Measurements from ENCODE around the gene SPTSSB. TPM values are rescaled to one million over a fixed set of nuclear protein-coding genes. Genes with fewer than 3 reads are reported as not detected.

Gene SPTSSB
- total RNA-seq, 5 donors from 2014 or later (not counting 1 experiment from before 2014, with no cell fraction given): 0.12 to 2.3 (median 0.56) TPM

DNA sequence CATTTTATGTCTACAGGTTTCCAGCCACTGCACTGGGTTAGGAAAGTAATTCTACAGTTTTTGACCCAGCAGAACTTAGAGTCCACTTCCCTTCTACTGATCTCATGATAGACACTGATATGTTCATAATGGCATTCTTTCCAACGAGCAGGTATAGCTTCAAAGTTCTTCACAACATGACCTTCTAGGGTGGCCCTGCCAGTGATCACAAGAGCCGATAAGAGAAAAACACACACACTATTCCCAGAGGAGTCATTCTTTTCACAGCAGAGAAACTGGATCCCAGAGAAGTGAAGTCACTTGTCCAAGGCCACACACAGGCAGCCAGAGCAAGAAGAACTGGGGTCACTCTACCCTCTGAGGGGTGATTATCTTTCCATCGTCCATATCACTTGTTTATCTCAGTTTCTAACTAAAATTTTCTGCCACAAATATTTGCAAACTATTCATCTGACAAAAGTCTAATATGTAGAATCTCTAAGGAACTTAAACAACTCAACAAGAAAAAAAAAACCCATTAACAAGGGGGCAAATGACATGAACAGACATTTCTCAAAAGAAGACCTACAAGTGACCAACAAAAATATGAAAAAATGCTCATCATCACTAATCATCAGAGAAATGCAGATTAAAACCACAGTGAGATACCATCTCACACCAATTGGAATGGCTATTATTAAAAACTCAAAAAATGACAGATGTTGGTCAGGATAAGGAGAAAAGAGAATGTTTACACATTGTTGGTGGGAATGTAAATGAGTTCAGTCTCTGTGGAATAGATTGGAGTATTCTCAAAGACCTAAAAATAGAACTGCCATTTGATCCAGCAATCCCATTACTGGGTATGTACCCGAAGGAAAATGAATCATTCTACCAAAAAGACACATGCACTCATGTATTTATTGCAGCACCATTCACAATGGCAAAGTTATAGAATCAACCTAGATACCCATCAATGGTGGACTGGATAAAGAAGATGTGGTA is 31.5 kb downstream of the SPTSSB start:
- Histone ChIP-seq H3K36me3 (ENCODE audit: control insufficient read depth in 2 of 2, extremely low read depth in 1 of 2, insufficient read depth in 1 of 2, low read length in 1 of 2) (no peaks in the 10 kb centered on the region), H3K27ac (ENCODE audit: low read length) (no peak overlapping the region), H3K9me3 (no peaks in the 10 kb centered on the region), H3K4me1 (ENCODE audit: control insufficient read depth in 1 of 2, extremely low read depth in 1 of 2, insufficient read depth in 2 of 2, low read length in 2 of 2) (no peaks in the 10 kb centered on the region), H3K27me3 (replicated peaks in 1 of 2; ENCODE audit: control insufficient read depth in 2 of 2, extremely low read depth in 1 of 2, insufficient read depth in 2 of 2, low read length in 1 of 2) (no peaks in the 10 kb centered on the region), H3K4me3 (ENCODE audit: control insufficient read depth in 1 of 2, extremely low read depth in 1 of 2, low read length in 1 of 2) (no peak overlapping the region)
- ChIA-PET POLR2A (no interaction called here), CTCF (no interaction called here)
- Mint-ChIP-seq H3K36me3 (no peaks in the 10 kb centered on the region), H3K4me3 (no peak overlapping the region), H3K27me3 (peaks cover 2 to 8% of the 10 kb centered on the region in 2 donors), H3K9me3 (no peaks in the 10 kb centered on the region), H3K27ac (no peak overlapping the region), H3K4me1 (peaks cover 0 to 2% (median 0%) of the 10 kb centered on the region in 3 donors)
- ATAC-seq (replicated peaks in 1 of 4): no peak
- 75% methylated on average over 1 of the region's 4 CpGs for WGBS (ENCODE audit: insufficient coverage)
- DNase-seq: no peak

GRCh38 chr3:161337311-161337710 is 34.0 kb downstream of the SPTSSB start:
- H3K27ac ChIP-seq (ENCODE audit: low read length): no peak overlapping the region
- CTCF ChIA-PET: interaction anchor here in 1 of 2 donors (0.9 kb wide), 1 partner anchor 779 kb away, joined by 3 read pairs; no protein-coding TSS in a partner anchor
- Mint-ChIP-seq H3K27ac (no peak overlapping the region), H3K36me3 (no peaks in the 10 kb centered on the region), H3K4me1 (peaks cover 0 to 5% (median 2%) of the 10 kb centered on the region in 3 donors), H3K27me3 (peaks cover 7 to 11% of the 10 kb centered on the region in 2 donors), H3K4me3 (no peak overlapping the region), H3K9me3 (no peaks in the 10 kb centered on the region)
- POLR2A ChIA-PET: no interaction called here
- no peaks in the 10 kb centered on the region for H3K36me3 ChIP-seq (ENCODE audit: control insufficient read depth in 2 of 2, extremely low read depth in 1 of 2, insufficient read depth in 1 of 2, low read length in 1 of 2)
- H3K4me3 ChIP-seq (ENCODE audit: control insufficient read depth in 1 of 2, extremely low read depth in 1 of 2, low read length in 1 of 2): no peak overlapping the region
- no peaks in the 10 kb centered on the region for H3K27me3 ChIP-seq (replicated peaks in 1 of 2; ENCODE audit: control insufficient read depth in 2 of 2, extremely low read depth in 1 of 2, insufficient read depth in 2 of 2, low read length in 1 of 2)
- DNase-seq (no peak), ATAC-seq (replicated peaks in 1 of 4) (no peak)
- H3K9me3 ChIP-seq: no peaks in the 10 kb centered on the region
- no peaks in the 10 kb centered on the region for H3K4me1 ChIP-seq (ENCODE audit: control insufficient read depth in 1 of 2, extremely low read depth in 1 of 2, insufficient read depth in 2 of 2, low read length in 2 of 2)

GRCh38 chr3:161336661-161337060 is 34.7 kb downstream of the SPTSSB start:
- no peak overlapping the region for H3K27ac ChIP-seq (ENCODE audit: low read length)
- H3K4me1 Mint-ChIP-seq: peaks cover 0 to 5% (median 2%) of the 10 kb centered on the region in 3 donors
- no peaks in the 10 kb centered on the region for H3K36me3 Mint-ChIP-seq
- H3K9me3 ChIP-seq: no peaks in the 10 kb centered on the region
- CTCF ChIA-PET: no interaction called here
- no peak for ATAC-seq (replicated peaks in 1 of 4)
- 92% methylated on average over 2 of the region's 2 CpGs for WGBS (ENCODE audit: insufficient coverage)
- DNase-seq: no peak
- no peaks in the 10 kb centered on the region for H3K36me3 ChIP-seq (ENCODE audit: control insufficient read depth in 2 of 2, extremely low read depth in 1 of 2, insufficient read depth in 1 of 2, low read length in 1 of 2)
- H3K4me3 Mint-ChIP-seq: no peak overlapping the region
- no peaks in the 10 kb centered on the region for H3K9me3 Mint-ChIP-seq
- no peak overlapping the region for H3K4me3 ChIP-seq (ENCODE audit: control insufficient read depth in 1 of 2, extremely low read depth in 1 of 2, low read length in 1 of 2)
- no peaks in the 10 kb centered on the region for H3K4me1 ChIP-seq (ENCODE audit: control insufficient read depth in 1 of 2, extremely low read depth in 1 of 2, insufficient read depth in 2 of 2, low read length in 2 of 2)
- POLR2A ChIA-PET: no interaction called here
- H3K27me3 ChIP-seq (replicated peaks in 1 of 2; ENCODE audit: control insufficient read depth in 2 of 2, extremely low read depth in 1 of 2, insufficient read depth in 2 of 2, low read length in 1 of 2): no peaks in the 10 kb centered on the region
- H3K27me3 Mint-ChIP-seq: peaks cover 7 to 11% of the 10 kb centered on the region in 2 donors
- H3K27ac Mint-ChIP-seq: no peak overlapping the region

DNA sequence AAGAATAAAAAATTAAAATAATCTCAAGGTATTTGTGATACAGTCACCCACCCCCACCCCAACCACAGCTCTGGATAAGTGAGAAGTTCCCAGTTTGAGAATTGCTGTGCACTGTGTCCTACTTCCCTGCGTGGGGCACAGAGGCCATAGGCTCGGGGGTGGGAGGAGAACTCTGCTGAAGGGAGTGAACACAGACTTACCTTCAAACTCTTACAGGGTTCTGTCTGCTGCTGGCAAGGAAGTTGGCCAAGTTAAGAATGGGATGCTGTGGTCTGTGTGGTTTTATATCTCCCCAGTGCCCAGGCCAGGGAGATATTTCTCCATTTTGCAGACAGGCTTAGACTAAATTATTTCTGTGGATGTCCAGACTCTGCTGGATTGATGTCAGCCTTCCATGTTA is 37.6 kb downstream of the SPTSSB start:
- ChIA-PET CTCF (no interaction called here), POLR2A (no interaction called here)
- Mint-ChIP-seq H3K36me3 (no peaks in the 10 kb centered on the region), H3K27me3 (peaks cover 16 to 23% of the 10 kb centered on the region in 2 donors), H3K27ac (no peak overlapping the region), H3K4me3 (no peak overlapping the region), H3K9me3 (no peaks in the 10 kb centered on the region), H3K4me1 (peaks cover 0 to 9% (median 2%) of the 10 kb centered on the region in 3 donors)
- Histone ChIP-seq H3K4me3 (ENCODE audit: control insufficient read depth in 1 of 2, extremely low read depth in 1 of 2, low read length in 1 of 2) (no peak overlapping the region), H3K27ac (ENCODE audit: low read length) (no peak overlapping the region), H3K27me3 (replicated peaks in 1 of 2; ENCODE audit: control insufficient read depth in 2 of 2, extremely low read depth in 1 of 2, insufficient read depth in 2 of 2, low read length in 1 of 2) (no peaks in the 10 kb centered on the region), H3K4me1 (ENCODE audit: control insufficient read depth in 1 of 2, extremely low read depth in 1 of 2, insufficient read depth in 2 of 2, low read length in 2 of 2) (no peaks in the 10 kb centered on the region), H3K36me3 (ENCODE audit: control insufficient read depth in 2 of 2, extremely low read depth in 1 of 2, insufficient read depth in 1 of 2, low read length in 1 of 2) (no peaks in the 10 kb centered on the region), H3K9me3 (no peaks in the 10 kb centered on the region)
- ATAC-seq (replicated peaks in 1 of 4): no peak
- DNase-seq: no peak
- WGBS (ENCODE audit: insufficient coverage): no CpG with 5 or more reads among the region's 2 CpGs

- Histone ChIP-seq H3K36me3 (ENCODE audit: control insufficient read depth in 2 of 2, extremely low read depth in 1 of 2, insufficient read depth in 1 of 2, low read length in 1 of 2) (no peaks in the 10 kb centered on the region), H3K27ac (ENCODE audit: low read length) (no peak overlapping the region), H3K9me3 (no peaks in the 10 kb centered on the region), H3K4me3 (ENCODE audit: control insufficient read depth in 1 of 2, extremely low read depth in 1 of 2, low read length in 1 of 2) (no peak overlapping the region), H3K4me1 (ENCODE audit: control insufficient read depth in 1 of 2, extremely low read depth in 1 of 2, insufficient read depth in 2 of 2, low read length in 2 of 2) (no peaks in the 10 kb centered on the region), H3K27me3 (replicated peaks in 1 of 2; ENCODE audit: control insufficient read depth in 2 of 2, extremely low read depth in 1 of 2, insufficient read depth in 2 of 2, low read length in 1 of 2) (no peaks in the 10 kb centered on the region)
- WGBS (ENCODE audit: insufficient coverage): no CpG with 5 or more reads among the region's 1 CpG
- peaks cover 16 to 23% of the 10 kb centered on the region in 2 donors for H3K27me3 Mint-ChIP-seq
- CTCF ChIA-PET: no interaction called here
- POLR2A ChIA-PET: no interaction called here
- H3K27ac Mint-ChIP-seq: no peak overlapping the region
- DNase-seq: no peak
- H3K4me3 Mint-ChIP-seq: no peak overlapping the region
- no peaks in the 10 kb centered on the region for H3K9me3 Mint-ChIP-seq
- no peak for ATAC-seq (replicated peaks in 1 of 4)
- H3K36me3 Mint-ChIP-seq: no peaks in the 10 kb centered on the region
- H3K4me1 Mint-ChIP-seq: peaks cover 0 to 9% (median 1%) of the 10 kb centered on the region in 3 donors
Observed at GRCh38 chr3:161332792-161333191, 38.5 kb downstream of the SPTSSB start.

- Histone ChIP-seq H3K27ac (ENCODE audit: low read length) (no peak overlapping the region), H3K9me3 (no peaks in the 10 kb centered on the region), H3K4me1 (ENCODE audit: control insufficient read depth in 1 of 2, extremely low read depth in 1 of 2, insufficient read depth in 2 of 2, low read length in 2 of 2) (no peaks in the 10 kb centered on the region), H3K4me3 (ENCODE audit: control insufficient read depth in 1 of 2, extremely low read depth in 1 of 2, low read length in 1 of 2) (no peak overlapping the region), H3K27me3 (replicated peaks in 1 of 2; ENCODE audit: control insufficient read depth in 2 of 2, extremely low read depth in 1 of 2, insufficient read depth in 2 of 2, low read length in 1 of 2) (no peaks in the 10 kb centered on the region), H3K36me3 (ENCODE audit: control insufficient read depth in 2 of 2, extremely low read depth in 1 of 2, insufficient read depth in 1 of 2, low read length in 1 of 2) (no peaks in the 10 kb centered on the region)
- Mint-ChIP-seq H3K4me1 (peaks cover 0 to 7% (median 0%) of the 10 kb centered on the region in 3 donors), H3K27me3 (peaks cover 4 to 10% of the 10 kb centered on the region in 2 donors), H3K9me3 (peaks cover 7 to 13% (median 12%) of the 10 kb centered on the region in 3 donors), H3K4me3 (no peak overlapping the region), H3K27ac (no peak overlapping the region), H3K36me3 (no peaks in the 10 kb centered on the region)
- WGBS (ENCODE audit: insufficient coverage): 89% methylated on average over 1 of the region's 2 CpGs
- ATAC-seq (replicated peaks in 1 of 4) (no peak), DNase-seq (no peak)
- ChIA-PET CTCF (interaction anchor here in 1 of 2 donors (1.0 kb wide), 1 partner anchor 15 kb away, joined by 3 read pairs; no protein-coding TSS in a partner anchor), POLR2A (no interaction called here)
Observed at GRCh38 chr3:161325059-161325458, 46.3 kb downstream of the SPTSSB start.
